Stimulated activated CD8-positive, alpha-beta memory T cell treated with anti-CD3 and anti-CD28 coated beads, Interleukin-12 subunit alpha, Interleukin-12 subunit beta, amount 100 ng/mL, for 4 hours (primary cell): ENCODE data around the gene TCP11L2.

Experiments used
- DNase-seq: peaks from one replicate; pipeline ENCODE4 v3.0.0-alpha.2; 2020; ENCODE audit warnings: low read depth

Gene TCP11L2

DNA sequence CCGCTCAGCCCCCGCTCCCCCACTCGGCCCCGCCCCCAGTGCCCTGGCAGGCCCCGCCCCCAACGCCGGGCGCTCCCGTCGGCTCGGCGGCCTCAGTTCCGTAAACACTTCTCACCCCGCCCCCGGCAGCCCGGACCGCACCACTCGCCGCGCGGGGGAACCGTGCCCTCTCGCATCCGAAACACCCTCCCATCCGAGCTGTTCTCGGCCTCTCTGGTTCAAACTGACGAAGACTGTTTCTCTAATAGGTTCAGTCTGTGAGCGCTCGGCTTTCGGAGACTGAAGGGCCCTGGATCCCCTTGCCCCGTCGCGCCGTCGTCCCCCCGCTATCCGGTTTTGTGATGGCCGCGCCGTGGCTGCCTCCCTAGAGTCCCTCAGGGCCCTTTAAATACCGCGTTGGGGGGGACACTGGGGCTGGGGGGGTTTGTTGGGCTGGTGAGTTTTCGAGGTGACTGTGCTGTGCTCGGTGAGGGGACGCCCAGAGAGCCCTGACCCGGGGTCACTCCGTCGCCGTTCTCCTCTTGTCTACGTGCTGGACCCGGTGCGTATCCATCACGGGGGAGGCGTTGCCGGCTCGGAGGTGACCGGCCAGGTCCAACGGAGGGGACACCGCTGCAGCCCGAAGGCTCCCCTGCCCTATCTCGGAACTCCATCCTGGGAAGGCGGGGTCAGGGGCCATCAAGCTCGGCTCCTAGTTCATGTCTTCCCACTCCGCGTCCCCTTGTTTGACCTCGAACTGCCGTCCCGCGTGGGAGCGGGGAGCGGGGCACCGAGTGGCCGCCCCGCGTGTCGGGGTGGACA, at the start of gene TCP11L2:
Gene TCP11L2 (plus strand): TSS at position 333 of the 801 bp plus-strand sequence. CDS start 8,343 bp downstream, outside the sequence.
- DNase-seq: peak; percentile 77

DNA sequence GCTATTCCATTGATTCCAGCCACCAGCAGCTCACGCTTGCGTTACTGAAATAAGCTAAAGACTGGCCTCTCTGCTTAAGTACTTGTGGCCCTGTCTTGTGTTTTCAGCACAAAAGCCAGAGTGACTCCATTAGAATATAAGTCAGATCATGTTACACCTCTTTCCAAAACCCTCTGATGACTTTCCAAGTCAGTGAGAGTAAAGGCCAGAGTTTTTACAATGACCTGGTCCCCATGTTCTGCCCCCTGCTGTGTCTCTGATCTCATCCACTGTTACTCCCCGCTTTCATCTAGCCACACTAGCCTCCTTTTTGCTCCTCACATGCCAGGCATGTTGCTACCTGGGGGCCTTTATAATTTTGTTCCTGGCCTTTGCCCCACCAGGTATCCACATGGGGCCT, 47.8 kb upstream of the TCP11L2 start:
- DNase-seq: no peak

DNA sequence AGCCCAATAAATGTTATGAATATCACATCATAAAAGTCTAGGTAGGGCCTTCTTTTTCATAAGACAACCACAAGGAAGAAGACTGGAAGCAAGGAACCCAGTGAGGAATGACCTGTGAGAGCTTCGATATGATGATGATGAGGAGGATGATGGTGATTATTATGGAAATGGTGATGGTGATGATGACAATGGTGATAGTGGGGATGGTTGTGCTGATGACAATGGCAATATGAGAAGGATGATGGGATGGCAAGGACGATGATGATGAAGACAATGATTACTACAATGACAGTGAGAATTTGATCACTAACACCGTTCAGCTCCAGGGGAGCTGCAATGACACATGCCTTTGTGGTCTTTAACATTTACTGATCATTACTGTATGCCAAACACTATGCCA, 47.0 kb upstream of the TCP11L2 start:
- DNase-seq: no peak

- DNase-seq: no peak
These were observed 46.6 kb upstream of the TCP11L2 start for GRCh38 chr12:106255952-106256351.

DNA sequence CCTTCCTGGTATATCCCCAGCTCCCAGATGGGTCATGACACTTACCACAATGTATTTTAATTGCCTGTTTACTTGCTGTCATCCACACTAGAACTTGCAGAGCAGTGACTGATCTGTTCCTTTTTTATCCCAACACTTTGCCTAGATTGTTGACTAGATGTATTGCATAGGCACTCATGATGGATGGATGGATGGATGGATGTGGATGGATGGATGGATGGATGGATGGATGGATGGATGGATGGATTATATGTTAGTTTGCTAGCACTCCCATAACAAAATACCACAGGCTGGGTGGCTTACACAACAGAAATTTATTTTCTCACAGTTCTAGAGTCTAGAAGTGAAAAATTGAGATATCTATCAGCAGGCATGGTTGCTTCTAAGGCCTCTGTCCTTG, 46.0 kb upstream of the TCP11L2 start:
- DNase-seq: no peak

DNA sequence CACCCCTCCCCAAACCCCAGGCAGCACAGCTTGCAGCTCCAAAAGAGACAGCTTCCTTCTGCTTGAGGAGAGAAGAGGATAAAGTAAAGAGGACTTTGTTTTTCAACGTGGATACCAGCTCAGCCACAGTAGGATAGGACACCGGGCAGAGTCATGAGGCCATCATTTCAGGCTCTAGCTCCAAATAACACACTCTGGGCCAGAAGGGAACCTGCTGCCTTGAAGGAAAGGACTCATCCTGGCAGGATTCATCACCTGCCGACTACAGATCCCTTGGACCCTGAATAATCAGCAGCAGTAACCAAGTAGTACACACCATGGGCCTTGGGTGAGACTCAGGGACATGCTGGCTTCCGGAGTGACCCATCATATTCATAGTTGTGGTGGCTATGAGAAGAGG, 44.3 kb upstream of the TCP11L2 start:
- DNase-seq: no peak

DNA sequence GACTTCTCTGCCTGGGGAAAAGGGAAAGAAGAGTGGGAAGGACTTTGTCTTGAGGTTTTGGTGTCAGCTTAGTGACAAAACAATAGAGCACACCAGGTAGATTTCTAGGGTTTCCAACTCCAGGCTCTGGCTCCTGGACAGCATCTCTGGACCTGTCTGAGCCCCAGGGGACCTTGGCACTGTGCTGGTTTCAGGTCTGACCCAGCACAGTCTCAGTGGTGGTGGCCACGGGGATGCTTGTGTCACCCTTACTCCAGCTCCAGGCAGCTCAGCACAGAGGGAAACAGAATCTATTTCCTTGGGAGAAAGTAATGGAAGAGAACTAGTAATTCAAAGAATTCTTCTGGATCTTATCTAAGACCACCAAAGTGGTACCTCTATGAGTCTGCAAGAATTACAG, 43.6 kb upstream of the TCP11L2 start:
- DNase-seq: no peak

- no peak for DNase-seq
These were observed 37.4 kb upstream of the TCP11L2 start for GRCh38 chr12:106265116-106265515.

DNA sequence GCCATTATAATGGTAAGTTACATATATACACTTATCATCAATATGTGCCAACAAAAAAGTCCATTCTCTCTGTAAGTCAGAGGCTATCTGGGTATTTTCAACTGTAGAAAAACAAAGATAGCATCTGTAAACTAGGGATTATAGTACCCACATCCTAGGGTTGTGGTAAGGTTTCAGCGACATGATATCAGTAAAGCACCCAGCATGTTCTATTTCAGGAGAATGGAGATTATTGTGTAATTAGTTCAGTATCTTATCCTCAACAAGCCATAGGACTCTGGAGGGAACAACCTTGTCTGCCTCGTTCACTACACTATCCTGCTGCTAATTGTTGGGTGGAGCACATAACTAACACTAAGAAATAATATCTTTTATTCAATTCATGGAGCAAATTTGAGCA, 35.0 kb upstream of the TCP11L2 start:
- DNase-seq: no peak

- no peak for DNase-seq
These were observed 33.3 kb upstream of the TCP11L2 start for GRCh38 chr12:106269150-106269771.

GRCh38 chr12:106271575-106272505, 30.7 kb upstream of the TCP11L2 start:
- DNase-seq: no peak

GRCh38 chr12:106273491-106273890, 29.0 kb upstream of the TCP11L2 start:
- DNase-seq: no peak

- no peak for DNase-seq
These were observed 28.5 kb upstream of the TCP11L2 start for GRCh38 chr12:106274012-106274411.

DNA sequence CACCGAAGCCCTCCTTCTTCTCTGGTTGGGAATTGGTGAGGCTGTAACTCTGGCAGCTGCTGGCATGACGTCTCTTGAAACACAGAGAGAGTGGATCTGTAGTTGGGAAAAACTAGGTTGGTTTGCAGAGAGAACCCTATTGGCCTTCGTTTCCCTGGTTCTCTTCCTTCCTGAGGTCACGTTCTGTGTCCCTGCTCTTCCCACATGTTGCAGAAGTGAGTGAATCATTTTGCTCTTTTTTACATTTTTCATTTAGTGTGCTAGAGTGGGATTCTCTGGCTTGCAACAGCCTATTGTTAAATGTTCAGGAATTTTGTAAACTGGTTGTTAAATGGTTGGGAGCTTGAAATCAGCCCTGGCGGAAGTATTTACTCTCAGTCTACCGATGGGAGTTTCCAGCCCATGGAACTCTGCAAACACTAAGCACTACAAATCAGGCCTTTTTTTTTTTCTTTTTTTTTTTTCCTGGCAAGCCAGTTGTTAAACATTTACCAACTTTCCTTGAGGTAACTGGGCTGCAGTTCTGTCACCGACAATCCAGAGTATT, 27.9 kb upstream of the TCP11L2 start:
- DNase-seq: no peak

GRCh38 chr12:106275458-106275857, 27.1 kb upstream of the TCP11L2 start:
- DNase-seq: no peak

DNA sequence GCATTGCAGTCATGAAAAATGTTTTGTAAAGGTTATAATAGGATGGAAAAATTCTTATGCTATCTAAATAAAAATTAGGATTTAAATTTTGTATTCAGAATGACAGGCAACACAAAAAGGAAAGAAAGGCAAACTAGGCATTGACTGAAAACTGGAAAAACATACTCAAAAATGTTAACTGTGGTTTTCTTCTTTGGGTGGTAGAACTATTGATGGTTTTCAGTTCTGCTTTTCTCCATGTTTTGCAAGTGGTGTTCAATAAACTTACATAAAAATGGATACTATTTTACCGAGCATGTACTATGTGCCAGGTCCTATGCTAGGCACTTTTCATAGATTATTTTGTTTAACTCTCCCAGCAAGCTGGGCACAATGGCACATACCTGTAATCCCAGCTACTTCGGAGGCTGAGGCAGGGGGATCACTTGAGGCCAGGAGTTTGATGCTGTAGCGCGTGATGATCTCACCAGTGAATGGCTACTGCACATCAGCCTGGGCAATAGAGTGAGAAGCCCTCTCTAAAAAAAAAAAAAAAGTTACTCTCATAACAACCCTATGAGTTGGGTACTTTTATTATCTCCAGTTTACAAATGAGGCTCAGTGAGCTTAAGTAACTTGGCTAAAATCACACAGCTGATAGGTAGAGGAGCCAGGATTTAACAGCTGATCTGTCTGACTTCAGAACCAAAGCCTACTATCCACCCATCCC, 26.3 kb upstream of the TCP11L2 start:
- no peak for DNase-seq

- DNase-seq: no peak
These were observed 22.4 kb upstream of the TCP11L2 start for GRCh38 chr12:106280106-106280505.

DNA sequence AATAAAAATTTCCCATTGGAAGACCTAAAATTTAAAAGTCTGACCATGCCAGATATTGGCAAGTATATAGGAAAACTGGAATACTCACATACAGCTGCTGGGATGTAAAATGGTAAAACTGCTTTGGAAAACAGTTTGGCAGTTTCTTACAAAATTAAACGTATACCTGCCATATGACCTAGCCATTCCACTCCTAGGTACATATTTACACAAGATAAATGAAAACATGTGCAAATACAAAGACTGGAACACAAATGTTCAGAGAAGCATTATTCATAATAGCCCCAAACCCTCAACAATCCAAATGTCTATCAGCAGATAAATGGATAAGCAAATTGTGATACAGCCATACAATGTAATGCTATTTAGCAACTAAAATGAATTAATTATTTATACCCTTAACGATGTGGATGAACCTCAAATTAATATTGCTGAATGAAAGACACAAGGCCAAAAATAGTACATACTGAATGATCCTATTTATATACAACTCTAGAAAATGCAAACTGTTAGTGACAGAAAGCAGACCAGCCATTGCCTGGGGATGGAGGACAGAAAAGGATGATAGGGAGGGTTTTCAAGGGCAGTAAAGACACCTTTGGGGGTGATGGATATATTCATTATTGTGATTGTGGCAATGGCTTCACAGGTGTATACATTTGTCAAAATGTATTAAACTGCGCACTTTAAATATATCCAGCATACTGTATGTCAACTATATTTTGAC, 21.3 kb upstream of the TCP11L2 start:
- DNase-seq: no peak

GRCh38 chr12:106281804-106282203, 20.7 kb upstream of the TCP11L2 start:
- DNase-seq: no peak

DNA sequence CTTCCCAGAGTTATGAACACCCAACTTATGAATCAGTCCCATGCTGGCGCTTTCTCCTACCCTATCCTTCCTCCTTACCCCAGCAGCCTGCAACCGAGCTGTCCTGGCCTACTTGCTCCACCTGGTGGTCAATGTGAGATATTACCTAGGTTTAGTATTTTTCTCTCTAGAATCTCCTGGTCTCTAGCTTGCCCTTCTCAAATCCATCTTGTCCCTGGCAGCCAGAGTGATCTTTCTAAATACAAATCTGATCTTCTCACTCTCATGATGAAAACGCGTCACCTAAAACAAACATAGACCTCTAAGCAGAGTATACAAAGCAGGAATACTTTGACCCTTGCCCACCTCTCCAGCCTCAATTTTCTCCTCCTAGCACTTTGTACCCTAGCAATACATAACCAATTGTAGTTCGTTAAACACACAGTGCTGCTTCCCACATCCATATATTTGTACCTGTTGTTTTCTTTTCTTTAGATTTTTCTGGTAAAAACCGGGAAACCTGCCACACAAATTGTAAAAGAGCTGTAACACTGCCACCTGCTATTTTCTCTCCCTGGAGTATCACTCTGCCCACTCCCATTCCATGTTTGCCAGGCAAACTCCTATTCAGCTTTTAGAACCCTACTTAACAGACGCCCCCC, 20.0 kb upstream of the TCP11L2 start:
- DNase-seq: peak; percentile 4
